Motor neuron (in vitro differentiated cells): Measurements from ENCODE around the gene SEL1L2. TPM values are rescaled to one million over a fixed set of nuclear protein-coding genes. Genes with fewer than 3 reads are reported as not detected.
"Not testable (repeated sequence)": the region's sequence is repeated elsewhere in the genome, so short reads cannot be mapped to it uniquely, and the experiment has no call there.

ENCODE experiments used
- ATAC-seq, 8 experiments: fragments of 200-7000 bp; cut with Tn5 transposase; replicated peaks in 6 of 8; 2 replicates each; pipeline ENCODE4 v1.8.0; 2021; ENCODE audit warnings: mild to moderate bottlenecking in 8 of 8, moderate library complexity in 8 of 8
- H3K27ac ChIP-seq, 2 donors: fragments of 250-450 bp; sonication (Bioruptor Pico); 2 replicates each; pipeline ENCODE4 v1.9.0; 2021; ENCODE audit warnings: antibody characterized with exemption in 2 of 2, mild to moderate bottlenecking in 2 of 2, moderate library complexity in 1 of 2
- H3K4me1 ChIP-seq, 2 donors: fragments of 250-450 bp; sonication (Bioruptor Pico); replicated peaks in 1 of 2; 2 replicates each; pipeline ENCODE4 v1.6.1; 2021; ENCODE audit warnings: antibody characterized with exemption in 2 of 2, mild to moderate bottlenecking in 2 of 2, moderate library complexity in 1 of 2
- H3K4me3 ChIP-seq, 5 donors: fragments of 250-450 bp; sonication (Bioruptor Pico); 2 replicates each; pipeline ENCODE4 v1.9.0; 2021; ENCODE audit warnings: antibody characterized with exemption in 5 of 5, mild to moderate bottlenecking in 5 of 5, moderate library complexity in 4 of 5
- WGBS, 10 experiments: fragments of 450-650 bp; shearing (Covaris generic); methylation state at CpG; one replicate each; pipeline ENCODE4 v1.0.0; 2022; 5-methylcytosine and 5-hydroxymethylcytosine counted together
- in situ Hi-C, 9 experiments: fragments of 400-800 bp; cut with MboI; loops; one replicate each; pipeline ENCODE4 v1.15.0; 2021; ENCODE audit warnings: low sequenced_read_pairs in 9 of 9, low pct_unique_long_range_greater_than_20kb in 2 of 9; ENCODE audit not compliant: unreplicated experiment in 9 of 9
- total RNA-seq, 8 experiments: library from RNA; unstranded; fragments of 300-600 nt; gene quantifications; 2 replicates each; pipeline versions ENCODE4 v1.2.3 to v1.2.4, GENCODE V29; 2022

Gene SEL1L2, protein sequence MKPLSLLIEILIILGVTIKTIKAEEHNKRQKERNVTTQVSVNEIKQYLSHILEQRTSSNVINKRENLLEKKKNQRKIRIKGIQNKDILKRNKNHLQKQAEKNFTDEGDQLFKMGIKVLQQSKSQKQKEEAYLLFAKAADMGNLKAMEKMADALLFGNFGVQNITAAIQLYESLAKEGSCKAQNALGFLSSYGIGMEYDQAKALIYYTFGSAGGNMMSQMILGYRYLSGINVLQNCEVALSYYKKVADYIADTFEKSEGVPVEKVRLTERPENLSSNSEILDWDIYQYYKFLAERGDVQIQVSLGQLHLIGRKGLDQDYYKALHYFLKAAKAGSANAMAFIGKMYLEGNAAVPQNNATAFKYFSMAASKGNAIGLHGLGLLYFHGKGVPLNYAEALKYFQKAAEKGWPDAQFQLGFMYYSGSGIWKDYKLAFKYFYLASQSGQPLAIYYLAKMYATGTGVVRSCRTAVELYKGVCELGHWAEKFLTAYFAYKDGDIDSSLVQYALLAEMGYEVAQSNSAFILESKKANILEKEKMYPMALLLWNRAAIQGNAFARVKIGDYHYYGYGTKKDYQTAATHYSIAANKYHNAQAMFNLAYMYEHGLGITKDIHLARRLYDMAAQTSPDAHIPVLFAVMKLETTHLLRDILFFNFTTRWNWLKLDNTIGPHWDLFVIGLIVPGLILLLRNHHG
- total RNA-seq, result under 1 TPM in 3 of 8 experiments, not detected in 5; 0.27 to 1.00 (median 0.49) TPM

DNA sequence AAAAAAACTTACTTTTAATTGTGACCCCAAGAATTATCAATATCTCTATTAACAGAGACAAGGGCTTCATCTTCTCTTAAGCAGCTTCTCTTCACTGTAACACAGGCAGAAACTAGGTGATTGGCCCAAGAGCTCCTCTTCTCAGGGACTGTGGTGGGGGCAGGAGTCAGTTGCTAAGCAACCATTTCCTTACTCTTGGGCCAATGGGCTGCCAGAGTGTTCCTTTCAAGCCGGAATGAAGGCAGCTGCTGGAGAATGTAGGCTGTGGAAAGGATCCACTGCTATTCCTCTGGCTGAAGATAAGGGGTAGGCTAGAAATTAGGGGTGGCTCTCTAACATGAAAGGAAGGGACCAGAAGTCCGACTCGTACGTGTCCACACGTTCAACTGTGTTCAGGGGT lies at the start of gene SEL1L2:
Gene SEL1L2, minus strand, starts transcription at position 150 of the 400 bp plus-strand sequence. Its CDS starts 80 bp downstream, at position 70.
- peak in 4 of 8 experiments; percentile 5 to 37 (median 12) for ATAC-seq
- H3K4me1 ChIP-seq, result peaks cover 5 to 7% of the 10 kb centered on the region in 2 donors
- peak within 1 kb of the TSS in 1 of 5 donors; percentile 14 for H3K4me3 ChIP-seq
- H3K27ac ChIP-seq, result peak within 1 kb of the TSS; percentile 41 to 48
- 0 to 79% (median 51%) methylated on average over 1 to 5 of the region's 5 CpGs; no CpG with 5 or more reads in 2 of the 10 experiments for WGBS, 10 experiments
- in situ Hi-C loops, result no loop called here

DNA sequence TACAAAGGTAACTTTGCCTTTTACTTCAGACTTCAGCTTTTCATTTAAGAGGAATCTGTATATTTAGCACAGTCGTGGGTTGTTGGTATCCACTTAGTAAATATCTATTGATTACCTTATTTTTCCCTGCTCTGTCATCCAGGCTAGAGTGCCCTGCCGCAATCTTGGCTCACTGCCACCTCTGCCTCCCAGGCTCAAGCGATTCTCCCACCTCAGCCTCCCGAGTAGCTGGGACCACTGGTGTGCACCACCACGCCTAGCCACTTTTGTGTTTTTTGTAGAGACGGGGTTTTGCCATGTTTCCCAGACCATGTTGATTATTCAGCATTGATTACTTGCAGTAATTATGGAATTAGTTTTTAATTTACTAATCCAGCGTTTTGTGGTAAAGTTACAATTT lies 46.2 kb upstream of the SEL1L2 start:
- Histone ChIP-seq H3K27ac (no peak overlapping the region), H3K4me1 (no peaks in the 10 kb centered on the region), H3K4me3 (no peak overlapping the region)
- ATAC-seq, result no peak
- in situ Hi-C loops, result loop anchor here in 1 of 9 experiments (25.0 kb wide), 1 partner anchor 224 kb away; no protein-coding TSS in a partner anchor
- 70 to 100% (median 97%) methylated on average over 3 to 7 of the region's 7 CpGs; no CpG with 5 or more reads in 2 of the 10 experiments for WGBS, 10 experiments

DNA sequence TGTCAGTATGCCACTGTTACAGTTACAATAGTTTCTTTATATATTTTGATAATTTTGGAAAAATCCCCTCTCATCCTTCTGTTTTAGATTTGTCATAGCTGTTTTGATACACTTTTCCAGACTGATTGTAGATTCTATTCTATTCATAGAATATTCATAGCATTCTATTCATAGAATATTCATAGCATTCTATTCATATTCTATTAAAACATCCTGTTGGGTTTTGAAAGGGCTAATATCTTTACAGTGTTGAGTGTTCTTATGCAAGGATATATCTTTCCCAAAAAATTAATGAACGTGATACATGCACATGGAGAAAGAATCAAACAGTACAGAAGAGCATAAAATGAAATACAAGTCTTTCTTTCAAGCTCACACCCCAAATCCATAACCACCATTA lies 42.9 kb upstream of the SEL1L2 start:
- H3K4me1 ChIP-seq, result no peaks in the 10 kb centered on the region
- H3K27ac ChIP-seq, result no peak overlapping the region
- in situ Hi-C loops, result loop anchor here in 1 of 9 experiments (25.0 kb wide), 1 partner anchor 221 kb away; no protein-coding TSS in a partner anchor
- H3K4me3 ChIP-seq, result no peak overlapping the region
- ATAC-seq, result peak in 3 of 8 experiments; percentile 82 to 91 (median 91)
- WGBS, 10 experiments, result 0 to 100% (median 63%) methylated on average over 1 of the region's 1 CpG; no CpG with 5 or more reads in 3 of the 10 experiments

DNA sequence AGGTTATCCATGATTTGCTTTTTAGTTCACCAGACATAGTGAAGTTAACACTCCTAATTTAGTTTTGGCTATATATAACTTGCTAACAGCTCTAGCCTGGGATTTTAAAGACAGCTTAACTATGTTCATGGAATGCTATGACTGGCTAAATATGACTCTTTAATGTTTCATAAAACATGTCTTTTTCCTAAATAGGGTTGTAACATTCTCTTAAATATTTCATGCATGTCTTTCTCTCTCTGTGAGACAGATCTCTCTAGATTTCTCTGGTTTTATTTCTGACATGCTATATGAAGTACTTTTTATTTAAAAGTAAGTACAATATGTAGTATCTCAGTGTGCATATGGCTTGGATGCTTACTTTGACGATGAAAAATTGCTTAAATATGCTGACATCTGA lies 40.6 kb upstream of the SEL1L2 start:
- WGBS, 10 experiments, result 8 to 100% (median 91%) methylated on average over 1 of the region's 1 CpG
- H3K4me3 ChIP-seq, result no peak overlapping the region
- no peak for ATAC-seq
- H3K27ac ChIP-seq, result no peak overlapping the region
- in situ Hi-C loops, result loop anchor here in 1 of 9 experiments (25.0 kb wide), 1 partner anchor 219 kb away; no protein-coding TSS in a partner anchor
- H3K4me1 ChIP-seq, result no peaks in the 10 kb centered on the region

DNA sequence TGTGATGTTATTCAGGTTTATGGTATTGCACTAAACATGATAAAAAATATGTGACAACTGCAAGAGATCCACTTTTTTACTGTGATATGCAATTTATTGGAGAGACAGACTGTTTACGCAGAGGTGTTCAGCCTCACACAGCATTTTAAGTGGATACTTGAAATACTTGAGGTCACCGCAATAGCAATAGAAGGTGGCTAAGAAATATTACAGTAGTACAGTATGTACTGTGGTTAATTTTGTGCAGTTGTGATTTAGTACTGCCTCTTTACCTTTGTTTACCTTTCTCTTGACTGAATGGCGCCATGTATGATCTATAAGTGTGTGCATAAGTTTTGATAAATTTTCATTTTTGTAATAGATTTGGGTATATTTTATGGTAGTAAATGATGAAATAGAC lies 22.3 kb upstream of the SEL1L2 start:
- 82 to 100% (median 100%) methylated on average over 1 to 3 of the region's 3 CpGs; no CpG with 5 or more reads in 1 of the 10 experiments for WGBS, 10 experiments

DNA sequence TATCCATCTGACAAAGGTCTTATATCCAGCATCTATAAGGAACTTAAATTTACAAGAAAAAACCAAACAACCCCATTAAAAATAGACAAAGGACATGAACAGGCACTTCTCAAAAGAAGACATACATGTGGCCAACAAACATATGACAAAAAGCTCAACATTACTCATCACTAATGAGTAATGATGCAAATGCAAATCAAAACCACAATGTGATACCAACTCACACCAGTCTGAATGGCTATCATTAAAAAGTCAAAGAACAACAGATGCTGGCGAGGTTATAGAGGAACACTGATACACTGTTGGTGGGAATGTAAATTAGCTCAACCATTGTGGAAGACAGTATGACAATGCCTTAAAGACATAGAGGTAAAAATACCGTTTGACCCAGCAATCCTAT lies 18.8 kb upstream of the SEL1L2 start:
- ATAC-seq, result peak in 4 of 8 experiments; percentile 12 to 86 (median 38)
- Histone ChIP-seq H3K4me3 (no peak overlapping the region), H3K4me1 (no peaks in the 10 kb centered on the region), H3K27ac (no peak overlapping the region)
- in situ Hi-C loops, result no loop called here
- 0 to 90% (median 49%) methylated on average over 1 to 2 of the region's 2 CpGs; no CpG with 5 or more reads in 1 of the 10 experiments for WGBS, 10 experiments

More for the DNA sequence above, 22.3 kb upstream of the SEL1L2 start:
- ATAC-seq, result no peak
- Histone ChIP-seq H3K4me1 (no peaks in the 10 kb centered on the region), H3K27ac (no peak overlapping the region), H3K4me3 (no peak overlapping the region)
- in situ Hi-C loops, result no loop called here

DNA sequence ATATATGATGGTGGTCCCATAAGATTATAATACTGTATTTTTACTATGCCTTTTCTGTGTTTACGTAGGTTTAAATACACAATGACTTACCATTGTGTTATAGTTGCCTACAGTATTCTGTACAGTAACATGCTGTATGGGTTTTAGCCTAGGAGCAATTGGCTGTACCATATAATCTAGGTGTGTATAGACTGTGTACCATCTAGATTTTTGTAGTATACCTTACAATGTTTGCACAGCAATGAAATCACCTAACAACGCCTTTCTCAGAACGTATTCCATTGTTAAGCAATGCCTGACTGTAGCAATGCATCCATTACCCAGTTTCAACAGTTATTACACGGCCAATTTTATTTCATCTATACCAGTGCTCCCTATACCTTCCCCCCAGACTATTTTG lies 15.6 kb upstream of the SEL1L2 start:
- 83 to 100% (median 95%) methylated on average over 1 to 4 of the region's 4 CpGs; no CpG with 5 or more reads in 1 of the 10 experiments for WGBS, 10 experiments
- no peaks in the 10 kb centered on the region for H3K4me1 ChIP-seq
- in situ Hi-C loops, result no loop called here

DNA sequence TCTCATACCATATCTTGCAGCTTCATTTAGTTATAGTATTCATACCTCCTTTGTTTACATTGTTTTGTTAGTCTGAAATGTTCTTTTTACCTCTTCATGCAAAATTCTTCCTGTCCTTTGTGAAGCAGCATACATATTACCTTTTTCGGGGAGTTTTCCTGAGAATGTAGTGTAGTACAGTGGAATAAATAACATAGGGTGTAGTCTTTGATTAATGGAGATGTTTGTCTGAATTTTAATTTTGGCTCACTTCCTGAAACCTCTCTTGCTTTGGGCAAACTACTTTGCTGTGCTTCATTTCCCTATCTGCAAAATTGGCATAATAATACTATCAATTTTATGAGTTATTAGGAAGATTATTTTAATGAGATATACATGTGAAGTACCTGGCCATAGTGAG lies 10.5 kb upstream of the SEL1L2 start:
- no peak overlapping the region for H3K27ac ChIP-seq
- ATAC-seq, result peak in 2 of 8 experiments; percentile 51 to 66
- no peak overlapping the region for H3K4me3 ChIP-seq
- WGBS, 10 experiments, result 0 to 100% (median 40%) methylated on average over 1 of the region's 1 CpG; no CpG with 5 or more reads in 2 of the 10 experiments
- H3K4me1 ChIP-seq, result peaks cover 0 to 8% of the 10 kb centered on the region in 2 donors
- in situ Hi-C loops, result no loop called here

More for the DNA sequence above, 15.6 kb upstream of the SEL1L2 start:
- H3K4me3 ChIP-seq, result no peak overlapping the region
- no peak for ATAC-seq
- H3K27ac ChIP-seq, result no peak overlapping the region

DNA sequence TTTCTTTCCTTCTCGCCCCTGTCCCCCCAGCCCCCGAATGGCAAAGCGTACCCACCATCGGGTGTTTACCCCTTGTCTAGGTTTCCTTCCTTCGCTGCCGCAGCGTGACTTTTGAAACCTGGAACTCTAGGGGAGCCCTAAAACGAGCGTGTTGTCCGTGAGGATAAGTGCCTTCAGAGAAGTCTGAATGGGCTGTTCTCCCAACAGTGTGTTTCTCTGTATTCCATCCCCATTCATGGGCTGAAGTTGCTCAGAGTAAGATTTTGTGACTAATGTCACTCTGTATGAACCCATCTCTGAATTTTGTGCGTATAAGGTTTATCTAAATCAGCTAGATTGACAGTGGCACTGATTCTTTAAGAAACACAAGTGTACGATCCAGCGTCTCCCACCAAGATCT lies 5.9 kb upstream of the SEL1L2 start:
- ATAC-seq, result peak in 3 of 8 experiments; percentile 3 to 6 (median 5)
- H3K4me3 ChIP-seq, result peak overlapping the region; percentile 47 to 62 (median 51)
- no peak overlapping the region for H3K27ac ChIP-seq
- H3K4me1 ChIP-seq, result peaks cover 0 to 8% of the 10 kb centered on the region in 2 donors
- in situ Hi-C loops, result no loop called here
- 2 to 50% (median 18%) methylated on average over 2 to 8 of the region's 13 CpGs; no CpG with 5 or more reads in 4 of the 10 experiments for WGBS, 10 experiments

DNA sequence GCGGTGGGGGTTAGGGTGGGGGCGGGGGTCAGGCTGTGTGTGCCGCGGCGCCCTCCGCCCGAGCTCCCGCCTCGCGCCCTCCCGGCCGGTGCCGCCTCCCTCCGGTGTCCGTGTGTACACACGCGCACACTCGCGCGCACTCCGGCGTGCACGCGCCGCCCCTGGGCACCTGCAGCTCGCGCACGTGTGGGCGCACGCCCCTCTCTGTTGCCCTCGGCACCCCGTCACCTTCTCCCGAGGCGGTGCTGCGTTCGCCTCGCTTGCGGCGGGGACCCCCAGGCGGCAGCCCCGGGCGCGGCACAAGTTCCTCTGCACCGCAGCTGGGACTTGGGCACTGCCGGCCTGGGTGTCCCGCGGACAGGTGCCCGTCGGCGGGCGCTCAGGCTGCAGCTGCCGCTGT lies 5.4 kb upstream of the SEL1L2 start:
- in situ Hi-C loops, result no loop called here
- ATAC-seq, result peak; percentile 34 to 51 (median 44)
- Histone ChIP-seq H3K4me1 (peaks cover under 1 to 8% of the 10 kb centered on the region in 2 donors), H3K27ac (no peak overlapping the region), H3K4me3 (peak overlapping the region; percentile 47 to 62 (median 51))
- WGBS, 10 experiments, result 0% methylated on average over 1 to 22 of the region's 52 CpGs; no CpG with 5 or more reads in 7 of the 10 experiments

DNA sequence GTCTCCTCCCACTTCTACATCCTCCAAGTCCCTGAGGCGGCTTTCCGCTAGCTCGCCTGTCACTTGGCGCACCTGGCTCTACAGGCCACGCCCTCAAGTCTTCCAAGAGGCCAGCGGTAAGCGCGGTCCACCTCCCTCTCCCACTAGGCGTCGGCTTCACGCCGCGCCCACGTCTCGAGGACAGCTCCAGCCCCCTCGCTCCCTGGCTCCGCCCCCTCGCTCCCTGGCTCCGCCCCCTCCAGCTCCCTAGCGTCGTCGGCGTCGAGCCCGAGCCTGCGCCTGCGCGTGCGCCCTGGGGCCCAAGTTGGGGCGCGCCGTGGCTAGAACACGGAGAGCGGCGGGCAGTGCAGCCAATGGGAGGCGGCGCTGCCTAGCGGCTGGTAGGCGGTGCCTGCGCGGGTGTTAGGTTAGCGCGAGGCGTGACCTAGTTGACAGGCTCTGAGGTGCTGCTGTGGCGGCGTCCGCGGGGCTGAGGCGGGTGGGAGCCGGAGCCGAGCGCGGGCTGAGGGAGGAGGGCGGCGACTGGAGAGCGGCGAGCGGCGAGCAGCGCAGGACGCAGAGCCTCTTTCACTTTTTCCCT lies 4.8 kb upstream of the SEL1L2 start, which contains the start of gene MACROD2:
Gene MACROD2, plus strand, starts transcription at position 431 of the 580 bp plus-strand sequence.
- peak; percentile 95 to 98 (median 96) for ATAC-seq
- 0% methylated on average over 16 of the region's 61 CpGs; no CpG with 5 or more reads in 9 of the 10 experiments for WGBS, 10 experiments
- Histone ChIP-seq H3K4me1 (peaks cover 7 to 12% of the 10 kb centered on the region in 2 donors), H3K27ac (no peak within 1 kb of the TSS), H3K4me3 (peak within 1 kb of the TSS; percentile 47 to 62 (median 51))
- in situ Hi-C loops, result no loop called here

DNA sequence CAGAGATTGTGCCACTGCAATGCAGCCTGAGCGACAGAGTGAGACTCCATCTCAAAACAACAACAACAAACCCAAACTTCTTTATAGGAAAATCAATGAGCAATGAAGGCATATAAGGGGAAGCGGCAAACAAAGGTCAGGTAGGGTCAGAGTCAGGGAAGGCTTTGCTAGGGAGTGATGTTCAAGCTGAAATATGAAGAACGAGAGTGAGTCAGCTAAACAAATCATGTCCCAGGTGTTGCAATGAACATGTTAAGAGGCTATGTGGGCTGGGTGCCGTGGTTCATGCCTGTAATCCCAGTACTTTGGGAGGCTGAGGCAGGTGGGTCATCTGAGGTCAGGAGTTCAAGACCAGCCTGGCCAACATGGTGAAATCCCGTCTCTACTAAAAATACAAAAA lies 1.5 kb upstream of the SEL1L2 start:
- H3K4me3 ChIP-seq, H3K4me1 ChIP-seq, in situ Hi-C loops, ATAC-seq, H3K27ac ChIP-seq: not testable (repeated sequence)
- 0 to 100% (median 100%) methylated on average over 1 to 4 of the region's 5 CpGs; no CpG with 5 or more reads in 2 of the 10 experiments for WGBS, 10 experiments
